ENCODE results near the gene ATXN7. TPM values are rescaled to one million over a fixed set of nuclear protein-coding genes. Genes with fewer than 3 reads are reported as not detected.

Gene ATXN7
- total RNA-seq, 1 experiment from 2014 or later, result 11.3 TPM

- CTCF ChIA-PET, result no interaction called here
- TF ChIP-seq CTCF (conservative IDR thresholded peaks at IDR 0.05; ENCODE audit: low read depth, low read length) (no peak), EZH2 (IDR thresholded peaks at IDR 0.05; ENCODE audit: borderline replicate concordance, low read depth, low read length, poor library complexity, severe bottlenecking) (no peak)
- no peak overlapping the region for H3K4me3 ChIP-seq (ENCODE audit: low read depth, low read length, poor library complexity, severe bottlenecking)
- no peaks in the 10 kb centered on the region for H3K4me1 ChIP-seq (ENCODE audit: insufficient read depth, low read length, poor library complexity, severe bottlenecking)
- no peaks in the 10 kb centered on the region for H3K36me3 ChIP-seq (ENCODE audit: insufficient read depth, low read length, poor library complexity, severe bottlenecking)
- POLR2A ChIA-PET (ENCODE audit: low non-redundant PET), result no interaction called here
- DNase-seq (ENCODE audit: low spot score), result no peak
- H3K9me3 ChIP-seq (ENCODE audit: low read depth, low read length, poor library complexity, severe bottlenecking), result no peaks in the 10 kb centered on the region
- no TSS peak for BruUV-seq (replicated peaks)
- intact Hi-C loops (cut with micrococcal nuclease; ENCODE audit: unreplicated experiment), result no loop called here
- no peaks in the 10 kb centered on the region for H3K27me3 ChIP-seq (replicated peaks; ENCODE audit: insufficient read depth, low read depth, low read length, poor library complexity)
- no peak overlapping the region for H3K27ac ChIP-seq (ENCODE audit: low read depth, low read length, poor library complexity, severe bottlenecking)
Observed at GRCh38 chr3:64000453-64001055, 136.9 kb downstream of the ATXN7 start.

DNA sequence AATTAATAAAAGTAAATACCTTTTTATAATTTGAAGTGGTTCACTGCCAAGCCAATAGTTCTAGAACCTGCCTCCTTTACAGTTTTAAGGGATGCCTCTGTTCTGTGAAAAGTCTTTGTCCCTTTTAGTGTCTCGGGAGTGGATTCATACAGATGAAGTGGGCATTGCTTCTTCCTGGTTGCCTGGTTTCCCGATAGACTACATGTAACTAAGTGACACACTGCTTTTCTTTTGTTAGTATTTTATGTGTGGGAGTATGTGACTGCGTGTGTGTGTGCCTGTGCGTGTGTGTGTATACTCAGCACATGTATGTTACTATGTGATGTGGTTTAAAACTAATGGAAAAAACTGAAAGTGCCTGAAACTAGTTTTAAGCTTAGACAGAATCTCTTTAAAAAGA lies 138.6 kb downstream of the ATXN7 start:
- TF ChIP-seq CTCF (conservative IDR thresholded peaks at IDR 0.05; ENCODE audit: low read depth, low read length), result no peak
- TF ChIP-seq EZH2 (IDR thresholded peaks at IDR 0.05; ENCODE audit: borderline replicate concordance, low read depth, low read length, poor library complexity, severe bottlenecking), result no peak
- H3K9me3 ChIP-seq (ENCODE audit: low read depth, low read length, poor library complexity, severe bottlenecking), result no peaks in the 10 kb centered on the region
- no peak overlapping the region for H3K4me3 ChIP-seq (ENCODE audit: low read depth, low read length, poor library complexity, severe bottlenecking)
- H3K27me3 ChIP-seq (replicated peaks; ENCODE audit: insufficient read depth, low read depth, low read length, poor library complexity), result no peaks in the 10 kb centered on the region
- CTCF ChIA-PET, result no interaction called here
- H3K27ac ChIP-seq (ENCODE audit: low read depth, low read length, poor library complexity, severe bottlenecking), result no peak overlapping the region
- BruUV-seq (replicated peaks), result no TSS peak
- POLR2A ChIA-PET (ENCODE audit: low non-redundant PET), result no interaction called here
- intact Hi-C loops (cut with micrococcal nuclease; ENCODE audit: unreplicated experiment), result no loop called here
- DNase-seq (ENCODE audit: low spot score), result no peak
- peaks cover 4% of the 10 kb centered on the region for H3K36me3 ChIP-seq (ENCODE audit: insufficient read depth, low read length, poor library complexity, severe bottlenecking)
- H3K4me1 ChIP-seq (ENCODE audit: insufficient read depth, low read length, poor library complexity, severe bottlenecking), result no peaks in the 10 kb centered on the region

GRCh38 chr3:64003589-64003988 lies 139.9 kb downstream of the ATXN7 start:
- Histone ChIP-seq H3K27ac (ENCODE audit: low read depth, low read length, poor library complexity, severe bottlenecking) (no peak overlapping the region), H3K36me3 (ENCODE audit: insufficient read depth, low read length, poor library complexity, severe bottlenecking) (peaks cover 11% of the 10 kb centered on the region), H3K4me3 (ENCODE audit: low read depth, low read length, poor library complexity, severe bottlenecking) (no peak overlapping the region), H3K4me1 (ENCODE audit: insufficient read depth, low read length, poor library complexity, severe bottlenecking) (no peaks in the 10 kb centered on the region), H3K27me3 (replicated peaks; ENCODE audit: insufficient read depth, low read depth, low read length, poor library complexity) (no peaks in the 10 kb centered on the region), H3K9me3 (ENCODE audit: low read depth, low read length, poor library complexity, severe bottlenecking) (no peaks in the 10 kb centered on the region)
- no TSS peak for BruUV-seq (replicated peaks)
- TF ChIP-seq EZH2 (IDR thresholded peaks at IDR 0.05; ENCODE audit: borderline replicate concordance, low read depth, low read length, poor library complexity, severe bottlenecking), result no peak
- no peak for TF ChIP-seq CTCF (conservative IDR thresholded peaks at IDR 0.05; ENCODE audit: low read depth, low read length)
- ChIA-PET POLR2A (ENCODE audit: low non-redundant PET) (no interaction called here), CTCF (no interaction called here)
- DNase-seq (ENCODE audit: low spot score), result no peak
- intact Hi-C loops (cut with micrococcal nuclease; ENCODE audit: unreplicated experiment), result no loop called here
